GM19193 (cell line): ENCODE data around the gene ENO1.

Source experiments
- POLR2A ChIP-seq: IDR thresholded peaks from 4 replicates; pipeline ENCODE4 v1.6.1; 2011; ENCODE audit not compliant: insufficient read depth, insufficient read length; ENCODE audit errors: extremely low read depth

Gene ENO1

DNA sequence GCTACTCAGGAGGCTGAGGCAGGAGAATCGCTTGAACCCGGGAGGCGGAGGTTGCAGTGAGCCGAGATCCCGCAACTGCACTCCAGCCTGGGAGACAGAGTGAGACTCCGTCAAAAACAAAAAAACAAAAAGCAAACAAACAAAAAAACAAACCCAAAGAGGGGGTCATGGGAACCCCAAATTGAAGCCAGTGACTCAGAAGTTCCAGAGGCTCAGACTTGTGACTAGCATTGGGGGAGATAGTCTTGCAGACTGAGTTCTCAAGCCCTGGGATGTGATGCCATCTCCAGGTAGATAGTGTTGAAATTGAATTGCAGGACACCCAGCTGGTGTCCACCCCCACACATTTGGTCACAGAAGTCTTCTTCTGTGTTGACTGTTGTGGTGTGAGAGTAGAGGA lies 24.9 kb upstream of the ENO1 start:
- TF ChIP-seq POLR2A = no peak

DNA sequence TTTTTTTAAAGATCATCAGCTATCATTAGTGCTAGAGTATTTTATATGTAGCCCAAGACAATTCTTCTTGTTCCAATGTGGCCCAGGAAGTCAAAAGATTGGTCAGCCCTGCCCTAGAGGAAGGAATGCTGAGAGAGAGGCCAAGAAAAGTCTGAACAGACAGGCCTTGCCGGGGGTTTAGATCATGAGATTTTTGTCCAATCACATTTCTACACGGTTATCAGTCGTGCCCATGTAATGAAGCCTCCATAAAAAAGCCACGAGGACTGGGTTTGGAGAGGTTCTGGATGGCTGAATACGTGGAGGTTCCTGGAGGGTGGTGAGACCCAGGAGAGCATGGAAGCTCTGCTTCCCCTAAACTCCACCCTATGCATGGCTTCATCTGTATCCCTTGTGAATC lies 24.3 kb upstream of the ENO1 start:
- no peak for TF ChIP-seq POLR2A

DNA sequence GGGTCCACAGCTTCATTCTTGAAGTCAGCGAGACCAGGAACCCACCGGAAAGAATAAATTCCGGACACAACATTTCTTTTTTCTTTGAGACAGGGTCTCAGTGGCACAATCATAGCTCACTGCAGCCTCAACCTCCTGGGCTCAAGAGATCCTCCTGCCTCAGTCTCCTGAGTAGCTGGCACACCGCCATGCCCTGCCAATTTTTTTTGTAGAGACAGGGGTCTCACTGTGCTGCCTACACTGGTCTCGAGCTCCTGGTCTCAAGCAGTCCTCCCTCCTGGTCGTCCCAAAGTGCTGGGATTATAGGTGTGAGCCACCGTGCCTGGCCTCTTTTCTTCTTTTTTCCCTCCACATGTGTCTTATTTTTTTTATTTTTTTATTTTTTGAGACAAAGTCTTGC lies 20.6 kb upstream of the ENO1 start:
- no peak for TF ChIP-seq POLR2A

DNA sequence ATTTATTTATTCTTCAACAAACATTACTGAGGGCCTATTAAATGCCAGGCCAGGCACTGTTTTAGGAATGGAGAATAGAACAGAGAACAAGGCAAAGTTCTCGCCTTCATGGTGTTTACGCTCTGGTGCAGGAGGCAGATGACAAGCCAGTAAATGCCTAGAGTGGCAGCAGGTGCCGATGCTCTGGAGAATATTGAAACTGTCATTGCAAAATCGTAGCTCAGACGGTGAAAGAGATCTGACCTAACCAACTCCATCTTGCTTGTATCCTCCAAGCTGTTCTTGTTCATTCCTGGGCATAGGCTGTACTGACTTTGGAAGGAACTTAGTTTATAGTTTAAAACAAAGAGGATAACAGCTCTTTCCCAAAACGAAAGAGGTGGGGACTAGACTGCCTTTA lies 13.5 kb upstream of the ENO1 start:
- no peak for TF ChIP-seq POLR2A

DNA sequence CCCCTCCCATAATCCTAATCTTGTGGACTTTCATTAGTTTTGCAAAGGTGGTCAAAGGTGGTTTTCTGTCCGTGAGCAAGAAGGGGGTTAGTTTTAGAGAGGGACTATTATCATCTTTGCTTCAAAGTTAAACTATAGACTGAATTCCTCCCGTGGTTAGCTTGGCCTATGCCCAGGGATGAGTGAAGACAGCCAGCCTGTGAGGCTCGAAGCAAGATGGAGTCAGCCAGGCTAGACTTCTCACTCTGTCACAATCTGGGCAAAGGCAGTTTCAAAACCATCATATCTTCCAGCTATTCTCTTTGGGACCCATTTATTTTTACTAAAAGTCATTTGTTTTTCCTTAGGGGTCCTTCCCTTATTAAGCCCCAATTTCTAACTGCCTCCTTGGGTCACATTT lies 12.9 kb upstream of the ENO1 start:
- TF ChIP-seq POLR2A = no peak

DNA sequence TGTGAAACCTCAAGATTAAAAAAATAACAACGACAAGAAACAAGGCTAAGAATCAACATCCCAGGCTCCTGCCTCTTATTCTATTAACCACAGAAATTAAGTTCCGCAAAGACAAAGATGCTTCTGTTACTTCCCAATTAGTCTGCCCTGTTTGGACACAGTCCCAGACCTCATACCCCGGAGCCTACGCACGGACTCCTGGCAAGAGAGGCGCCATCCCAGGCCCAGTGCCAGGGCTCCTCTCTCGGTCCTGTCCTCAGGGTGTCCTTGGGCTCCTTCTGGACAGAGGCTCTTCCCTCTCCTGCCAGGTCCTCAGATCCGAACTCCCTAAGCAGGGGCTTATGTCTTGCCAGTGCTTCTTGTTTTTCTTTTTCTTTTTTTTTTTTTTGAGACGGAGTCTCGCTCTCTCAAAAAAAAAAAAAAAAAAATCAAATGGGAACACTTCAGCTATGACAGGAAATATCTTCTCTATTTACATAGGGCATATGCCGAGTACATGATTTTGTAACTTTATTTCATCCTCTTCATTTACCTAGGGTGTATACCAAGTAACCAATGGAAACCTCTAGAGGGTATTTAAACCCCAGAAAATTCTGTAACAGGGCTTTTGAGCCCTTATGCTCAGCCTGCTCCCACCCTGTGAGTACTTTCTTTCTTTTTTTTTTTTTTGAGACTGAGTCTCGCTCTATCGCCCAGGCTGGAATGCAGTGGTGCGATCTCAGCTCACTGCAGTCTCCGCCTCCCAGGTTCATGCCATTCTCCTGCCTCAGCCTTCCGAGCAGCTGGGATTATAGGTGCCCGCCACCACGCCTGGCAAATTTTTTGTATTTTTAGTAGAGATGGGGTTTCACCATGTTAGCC lies 11.7 kb upstream of the ENO1 start:
- no peak for TF ChIP-seq POLR2A

DNA sequence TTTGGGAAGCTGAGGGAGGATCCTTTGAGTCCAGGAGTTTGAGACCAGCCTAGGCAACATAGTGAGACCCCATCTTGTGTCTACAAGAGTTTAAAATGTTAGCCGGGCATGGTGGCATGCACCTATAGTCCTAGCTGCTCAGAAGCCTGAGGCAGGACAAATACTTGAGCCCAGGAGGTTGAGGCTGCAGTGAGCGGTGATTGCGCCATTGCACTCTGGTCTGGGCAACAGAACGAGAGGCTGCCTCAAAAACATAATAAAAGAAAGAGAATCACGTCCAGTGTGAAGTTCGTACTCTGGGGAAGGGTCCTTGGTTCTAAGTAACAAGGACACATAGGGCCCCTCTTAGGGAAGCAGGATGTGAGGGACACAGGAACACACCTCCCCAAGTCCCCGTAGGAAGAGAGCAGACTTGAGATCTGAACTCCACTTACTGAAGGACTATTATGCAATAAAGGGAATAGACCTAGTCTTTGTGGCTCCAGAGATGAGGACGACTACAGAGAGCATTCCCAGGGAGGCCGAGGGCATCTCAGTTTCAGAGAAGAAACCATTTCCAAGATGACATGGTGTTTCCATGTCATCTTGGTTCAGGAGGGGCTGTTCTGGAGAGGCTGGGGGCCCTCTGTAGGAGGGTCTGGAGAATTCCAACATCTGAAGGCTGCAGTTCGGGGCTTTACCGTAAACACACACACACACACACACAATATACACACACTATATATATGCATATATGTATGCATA lies 10.8 kb upstream of the ENO1 start:
- no peak for TF ChIP-seq POLR2A

DNA sequence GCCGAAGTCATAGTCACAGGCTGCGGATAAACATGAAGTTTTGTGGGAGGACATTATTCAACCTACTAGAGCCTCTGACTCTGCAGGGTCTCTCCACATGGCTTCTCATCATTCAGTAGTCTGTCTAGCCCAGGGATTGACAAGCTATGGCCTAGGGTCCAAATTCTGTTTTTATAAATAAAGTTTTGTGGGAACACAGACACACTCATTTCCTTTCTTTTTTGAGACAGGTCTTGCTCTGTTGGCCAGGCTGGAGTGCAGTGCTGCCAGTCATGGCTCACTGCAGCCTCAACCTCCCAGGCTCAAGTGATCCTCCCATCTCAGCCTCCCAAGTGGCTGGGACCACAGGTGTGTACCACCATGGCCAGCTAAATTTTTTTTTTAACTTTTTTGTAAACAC lies 8.1 kb upstream of the ENO1 start:
- TF ChIP-seq POLR2A = no peak

DNA sequence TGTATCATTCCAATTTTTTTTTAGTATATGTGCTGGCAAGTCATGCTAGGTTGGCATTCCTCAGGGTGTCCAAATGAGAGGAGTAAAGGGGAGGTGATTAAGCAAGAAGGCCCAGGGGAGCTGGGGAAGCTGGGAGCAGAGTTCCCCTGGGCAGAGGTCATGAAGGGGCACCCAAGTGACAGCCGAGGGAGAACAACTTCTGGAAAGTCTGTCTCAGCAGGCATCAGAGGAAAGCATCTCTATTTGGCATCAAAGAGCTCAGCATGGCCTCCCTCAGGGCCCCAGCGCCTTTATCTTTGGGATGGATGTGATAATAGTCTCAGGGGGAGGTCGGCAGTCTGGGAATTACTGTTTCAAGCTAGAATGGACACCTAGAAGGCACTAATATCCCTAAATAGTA lies 5.0 kb upstream of the ENO1 start:
- TF ChIP-seq POLR2A = no peak

DNA sequence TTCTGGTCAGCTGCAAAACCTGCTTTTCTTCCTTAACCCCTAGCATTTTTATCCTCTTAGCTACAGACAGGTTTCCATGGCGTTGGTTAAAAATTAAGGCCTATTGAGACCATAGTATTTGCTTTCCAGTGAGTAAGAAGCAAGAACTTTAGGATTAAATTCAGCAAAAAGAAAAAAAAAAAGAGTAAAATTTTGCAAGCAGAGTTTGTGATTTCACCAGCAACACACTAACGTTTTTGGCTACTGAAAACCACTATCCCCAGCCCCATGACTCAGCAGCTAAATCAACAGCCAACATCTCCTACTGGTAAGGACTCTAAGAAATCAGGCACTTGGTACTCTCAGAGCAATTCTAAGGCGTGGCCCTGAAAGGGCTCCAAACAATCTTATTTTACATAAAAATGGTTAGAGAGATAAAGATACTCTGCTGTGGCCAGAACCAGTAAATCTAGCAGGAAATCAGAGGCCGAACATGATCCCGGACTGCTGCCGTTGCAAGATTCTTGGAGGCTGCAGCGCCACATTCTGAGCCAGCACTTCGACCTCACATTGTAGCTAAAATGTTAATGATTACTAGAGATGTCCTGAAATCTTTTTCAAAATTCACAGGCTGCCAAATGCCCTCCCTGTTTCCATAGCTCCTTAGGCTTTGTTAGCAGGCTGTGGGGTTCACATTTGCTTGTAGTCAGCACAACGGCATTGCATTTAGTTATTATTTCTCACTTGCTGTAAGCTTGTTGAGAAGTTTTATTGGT lies 1.6 kb upstream of the ENO1 start:
- no peak for TF ChIP-seq POLR2A

DNA sequence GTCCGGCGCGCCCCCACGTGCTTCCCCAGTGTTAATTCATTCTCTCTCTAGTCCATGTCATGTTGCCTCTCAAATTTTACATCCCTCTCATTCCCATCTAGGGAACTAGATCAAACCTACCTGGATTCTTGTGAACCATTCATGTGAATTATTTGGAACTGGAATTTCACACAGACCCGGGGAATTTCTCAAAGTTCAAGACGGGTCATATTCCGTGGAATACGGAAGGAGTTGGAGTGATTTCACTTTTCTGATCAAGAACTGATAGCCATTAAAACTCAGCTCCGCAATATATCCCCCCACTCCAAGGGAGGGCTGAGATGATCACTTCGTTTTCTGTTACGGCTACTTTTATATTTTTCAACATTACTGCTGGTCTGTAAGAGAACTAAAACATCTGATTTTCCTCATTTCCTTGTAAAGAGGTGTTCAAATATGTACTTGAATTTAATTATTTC lies 1.0 kb upstream of the ENO1 start:
- TF ChIP-seq POLR2A = no peak

DNA sequence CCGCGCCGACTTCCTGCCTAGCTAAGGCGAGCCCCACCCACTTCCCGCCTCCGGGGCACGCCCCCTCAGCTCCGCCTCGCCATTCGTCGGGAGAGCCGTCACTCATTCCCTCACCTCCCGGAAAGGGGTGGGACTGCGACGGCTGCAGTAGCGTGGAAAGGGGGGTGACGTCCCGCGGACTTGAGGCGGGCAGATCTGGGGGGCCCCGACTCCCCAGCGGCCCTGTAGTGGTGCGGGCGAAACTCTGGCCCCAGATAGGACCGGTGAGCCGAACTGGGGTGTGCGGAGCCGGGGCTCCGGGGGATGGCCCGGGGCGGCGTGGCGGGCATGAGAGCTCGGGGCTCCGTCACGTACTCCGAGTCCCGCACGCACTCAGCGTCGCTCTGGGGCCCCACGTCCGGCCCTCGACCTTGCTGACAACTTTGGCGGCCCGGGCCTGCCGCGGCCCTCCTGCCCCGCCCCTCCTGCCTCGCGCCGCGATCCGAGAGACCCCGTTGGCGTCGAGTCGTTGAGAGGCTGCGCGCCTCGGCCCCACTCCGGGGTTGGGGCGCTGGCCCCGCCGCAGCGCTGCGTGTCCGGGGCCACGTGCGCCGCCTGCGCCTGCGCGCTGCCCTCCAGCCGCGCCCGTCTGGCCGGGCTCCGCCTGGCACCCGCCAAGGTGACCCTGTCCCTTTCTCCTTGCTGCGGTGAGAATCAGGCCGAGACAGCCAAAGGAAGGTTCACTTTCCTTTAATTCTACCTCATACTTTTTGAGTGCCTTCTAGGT lies 395 bp upstream of the ENO1 start:
- peak; percentile 87 for TF ChIP-seq POLR2A

DNA sequence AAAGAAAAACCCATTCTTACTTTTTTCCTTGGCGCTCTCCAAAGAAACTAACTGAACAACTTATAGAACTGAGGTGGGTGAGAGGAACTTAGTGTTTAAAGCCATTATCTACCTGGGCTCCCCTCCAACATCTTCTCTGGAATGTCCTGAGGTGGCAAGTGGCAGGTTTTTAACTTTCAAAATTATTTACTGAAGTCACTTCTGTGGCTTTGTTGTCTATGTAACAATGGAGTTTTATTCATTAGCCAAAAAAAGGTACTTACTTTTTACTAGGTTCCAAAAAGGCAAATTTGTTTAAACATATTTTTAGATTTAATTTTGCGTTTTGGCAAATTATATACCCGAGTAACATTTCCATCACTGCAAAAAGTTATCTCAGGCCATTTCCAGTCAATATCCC lies 2.4 kb downstream of the ENO1 start:
- TF ChIP-seq POLR2A = no peak

DNA sequence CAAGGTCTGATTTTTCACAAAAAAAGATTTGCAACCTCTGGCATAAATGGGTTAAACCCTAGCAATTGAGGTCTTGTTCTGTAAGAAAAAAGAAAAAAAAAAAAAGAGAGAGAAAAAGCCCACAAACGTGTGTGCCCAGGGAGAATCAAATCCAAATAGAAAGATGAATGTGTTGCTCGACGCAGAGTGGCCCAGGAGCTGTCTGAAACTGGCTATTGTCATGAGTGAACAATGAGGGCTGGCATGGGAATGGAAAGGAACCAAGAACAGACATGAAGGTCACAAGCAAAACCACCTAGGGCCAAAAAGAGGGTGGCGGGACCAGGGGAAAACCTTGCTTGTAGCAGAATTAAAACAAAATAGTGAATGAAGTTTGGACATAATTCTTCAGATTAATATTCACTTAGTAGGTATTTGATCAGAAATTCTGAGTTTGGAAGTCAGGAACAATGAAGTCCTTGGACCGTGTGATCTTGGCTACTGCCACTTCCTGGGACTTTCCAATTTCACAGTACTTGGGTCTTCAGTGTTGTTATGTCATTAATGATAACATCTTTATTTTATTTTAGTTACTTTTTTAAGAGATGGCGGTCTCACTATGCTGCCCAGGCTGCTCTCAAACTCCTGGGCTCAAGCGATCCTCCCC lies 3.1 kb downstream of the ENO1 start:
- TF ChIP-seq POLR2A = no peak
